NCI-H345 treated with DMSO at 0.1 percent for 48 hours (cell line): ENCODE measurements around the gene CTRL.

Experiments used
- DNase-seq: peaks from one replicate; lab custom pipeline; 2025; ENCODE audit not compliant: unreplicated experiment; lab: John Stamatoyannopoulos, UW

CTRL gene

DNA sequence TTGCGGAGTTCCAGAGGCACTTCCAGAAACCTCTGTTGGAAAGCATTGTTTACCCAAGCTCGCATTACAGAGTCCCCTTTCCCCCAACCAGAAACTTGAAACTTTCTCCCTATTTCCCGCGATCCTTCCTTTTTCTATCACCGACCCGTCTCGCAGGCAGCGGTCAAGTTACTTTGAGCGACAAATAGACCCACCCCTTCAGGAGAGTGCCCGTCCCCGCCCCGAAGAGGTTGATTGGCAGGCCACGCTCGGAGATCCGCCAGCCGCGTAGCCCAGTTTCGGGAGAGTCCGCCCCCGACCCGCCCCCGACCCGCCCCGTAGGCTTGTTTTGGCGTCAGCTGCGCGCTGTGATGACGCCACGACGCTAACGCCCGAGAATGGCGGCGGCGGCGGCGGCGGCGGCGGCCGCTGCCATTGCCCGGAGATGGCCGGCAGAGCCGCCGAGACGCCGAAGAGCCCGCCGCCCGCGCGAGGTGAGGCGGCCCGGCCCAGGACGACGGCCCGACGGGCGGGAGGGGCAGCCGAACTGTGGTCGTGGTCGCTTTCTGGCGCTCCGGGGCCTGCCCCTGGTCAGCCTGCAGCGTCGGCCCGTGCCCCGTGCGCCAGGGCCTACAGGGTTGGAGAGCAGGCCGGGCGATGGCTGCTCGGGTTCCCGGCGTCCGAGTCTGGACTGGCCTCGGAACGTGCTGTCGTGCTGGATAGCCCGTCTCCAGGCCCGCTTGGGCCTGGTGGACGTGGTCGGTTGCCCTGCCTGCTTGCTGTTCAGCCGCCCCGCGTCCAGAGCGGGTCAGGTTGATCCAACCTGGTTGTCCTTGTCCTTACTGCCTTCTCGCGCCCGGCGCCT is 38.5 kb downstream of the CTRL start, which contains the start of gene PSKH1:
TSS of gene PSKH1 (plus strand) at position 356 of the 844 bp plus-strand sequence. CDS start 15,496 bp downstream, outside the sequence.
- peak; percentile 71 for DNase-seq

DNA sequence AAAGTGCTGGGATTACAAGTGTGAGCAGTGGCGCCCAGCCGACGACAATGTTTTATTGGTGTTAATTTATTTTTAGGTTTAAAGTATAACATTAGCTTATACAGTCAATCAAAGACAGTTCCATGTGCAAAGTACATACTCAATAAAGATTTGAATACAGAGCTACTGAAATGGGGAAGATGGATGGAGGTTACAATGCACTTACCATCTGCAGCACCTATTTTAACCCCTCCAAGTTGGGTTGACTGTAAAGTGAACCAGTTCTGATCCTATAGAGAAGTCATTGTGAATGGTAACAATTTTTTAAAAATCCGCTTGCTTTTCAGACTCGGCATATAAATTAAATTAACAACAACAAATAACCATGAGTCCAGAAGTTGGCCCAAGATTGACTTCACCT is 39.3 kb downstream of the CTRL start:
- DNase-seq, result no peak

DNA sequence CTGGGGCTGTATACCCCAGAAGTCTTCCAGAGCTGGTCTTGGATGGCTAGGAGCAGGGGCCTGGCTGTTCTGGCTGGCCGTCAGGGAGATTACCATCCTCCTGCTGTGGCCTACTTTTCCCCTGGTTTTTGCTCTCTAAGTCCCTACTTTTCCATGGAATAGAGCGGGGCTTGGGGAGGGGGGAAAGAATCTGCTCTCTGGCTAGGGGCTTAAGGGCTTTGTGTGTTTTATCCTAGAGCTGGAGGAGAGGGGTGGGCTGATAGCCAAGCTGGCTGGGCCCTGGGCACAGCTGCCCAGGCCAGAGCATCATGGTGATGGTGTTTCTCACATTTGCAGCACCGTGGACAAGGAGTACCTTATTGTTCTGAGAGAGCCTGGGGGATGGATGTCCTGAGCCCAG is 43.3 kb downstream of the CTRL start:
- no peak for DNase-seq

DNA sequence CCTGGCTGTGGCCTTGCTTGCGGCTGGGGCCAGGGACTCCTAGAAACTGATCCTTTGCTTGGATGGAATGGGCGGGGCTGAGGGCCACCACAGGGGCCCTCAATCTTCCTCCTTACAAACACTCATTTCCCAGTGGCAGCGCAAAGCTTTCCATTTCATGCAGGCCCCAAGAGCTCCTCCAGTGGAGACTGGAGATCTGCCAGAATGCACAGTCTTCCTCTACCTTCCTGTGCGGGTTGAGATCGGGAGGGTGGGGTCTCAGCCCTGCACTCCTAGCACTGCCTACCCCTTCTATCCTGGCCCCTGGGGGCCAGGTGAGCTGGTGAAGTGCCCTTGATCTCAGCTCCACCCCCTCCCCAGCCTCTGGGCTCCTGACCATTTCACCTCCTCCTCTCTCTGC is 45.3 kb downstream of the CTRL start:
- DNase-seq, result no peak

DNA sequence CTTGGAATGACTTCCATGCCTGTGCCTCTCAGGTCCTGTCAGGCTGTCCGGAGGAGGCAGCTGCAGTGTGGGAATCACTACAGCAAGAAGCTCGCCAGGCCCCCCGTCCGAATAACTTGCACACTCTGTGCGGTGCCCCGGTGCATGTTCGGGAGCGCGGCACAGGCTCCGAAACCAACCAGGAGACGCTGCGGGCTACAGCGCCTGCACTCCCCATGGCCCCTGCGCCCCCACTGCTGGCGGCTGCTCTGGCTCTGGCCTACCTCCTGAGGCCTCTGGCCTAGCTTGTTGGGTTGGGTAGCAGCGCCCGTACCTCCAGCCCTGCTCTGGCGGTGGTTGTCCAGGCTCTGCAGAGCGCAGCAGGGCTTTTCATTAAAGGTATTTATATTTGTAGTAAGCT is 45.7 kb downstream of the CTRL start:
- no peak for DNase-seq

DNA sequence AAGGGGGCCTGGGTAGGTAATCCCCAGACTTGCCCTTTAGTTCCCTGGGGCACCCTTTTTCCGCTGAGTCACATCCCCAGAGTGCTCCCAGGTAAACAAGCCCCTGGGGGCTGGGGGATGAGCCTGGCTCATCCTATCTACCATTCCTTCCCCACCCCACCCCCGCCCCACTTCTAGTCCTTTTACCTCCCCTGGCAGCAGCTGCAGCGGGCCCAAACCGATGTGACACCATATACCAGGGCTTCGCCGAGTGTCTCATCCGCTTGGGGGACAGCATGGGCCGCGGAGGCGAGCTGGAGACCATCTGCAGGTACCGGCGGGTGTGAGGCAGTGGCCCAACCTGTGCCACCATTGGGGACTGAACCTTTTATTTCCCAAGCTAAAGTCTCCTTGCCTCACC is 46.1 kb downstream of the CTRL start:
- DNase-seq, result no peak

DNA sequence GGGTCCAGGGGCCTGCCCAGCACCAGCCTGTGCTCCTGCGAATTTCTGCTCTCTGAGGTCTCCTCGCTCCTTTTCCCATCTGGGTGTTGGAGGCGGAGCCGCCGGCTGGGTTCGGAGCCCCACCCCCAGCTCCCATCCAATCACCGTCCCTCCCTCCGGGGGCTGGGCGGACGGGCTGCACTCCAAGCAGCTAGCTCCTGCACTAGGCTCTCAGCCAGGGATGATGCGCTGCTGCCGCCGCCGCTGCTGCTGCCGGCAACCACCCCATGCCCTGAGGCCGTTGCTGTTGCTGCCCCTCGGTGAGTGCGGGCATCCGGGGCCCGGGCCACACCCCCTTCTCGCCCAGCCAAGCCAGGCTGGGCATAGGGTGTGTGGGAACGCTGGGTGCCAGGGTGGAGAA is 47.0 kb downstream of the CTRL start, which contains the start of gene NRN1L:
TSS of gene NRN1L (plus strand) at position 202 of the 400 bp plus-strand sequence. CDS start at position 221, 19 bp downstream.
- DNase-seq, result no peak

DNA sequence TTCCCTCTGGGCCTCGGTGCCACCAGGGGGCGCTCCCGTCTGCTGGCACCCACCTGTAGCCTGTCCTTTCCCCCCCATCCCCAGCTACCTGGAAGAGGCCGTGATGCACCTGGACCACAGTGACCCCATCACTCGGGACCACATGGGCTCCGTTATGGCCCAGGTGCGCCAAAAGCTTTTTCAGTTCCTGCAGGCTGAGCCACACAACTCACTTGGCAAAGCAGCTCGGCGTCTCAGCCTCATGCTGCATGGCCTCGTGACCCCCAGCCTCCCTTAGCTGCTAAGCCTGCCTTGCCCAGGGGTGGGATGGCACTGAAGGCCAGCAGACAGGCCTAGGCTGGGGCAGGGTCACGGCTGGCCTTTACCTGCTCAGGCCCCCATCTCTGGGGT is 47.8 kb downstream of the CTRL start:
- no peak for DNase-seq

DNA sequence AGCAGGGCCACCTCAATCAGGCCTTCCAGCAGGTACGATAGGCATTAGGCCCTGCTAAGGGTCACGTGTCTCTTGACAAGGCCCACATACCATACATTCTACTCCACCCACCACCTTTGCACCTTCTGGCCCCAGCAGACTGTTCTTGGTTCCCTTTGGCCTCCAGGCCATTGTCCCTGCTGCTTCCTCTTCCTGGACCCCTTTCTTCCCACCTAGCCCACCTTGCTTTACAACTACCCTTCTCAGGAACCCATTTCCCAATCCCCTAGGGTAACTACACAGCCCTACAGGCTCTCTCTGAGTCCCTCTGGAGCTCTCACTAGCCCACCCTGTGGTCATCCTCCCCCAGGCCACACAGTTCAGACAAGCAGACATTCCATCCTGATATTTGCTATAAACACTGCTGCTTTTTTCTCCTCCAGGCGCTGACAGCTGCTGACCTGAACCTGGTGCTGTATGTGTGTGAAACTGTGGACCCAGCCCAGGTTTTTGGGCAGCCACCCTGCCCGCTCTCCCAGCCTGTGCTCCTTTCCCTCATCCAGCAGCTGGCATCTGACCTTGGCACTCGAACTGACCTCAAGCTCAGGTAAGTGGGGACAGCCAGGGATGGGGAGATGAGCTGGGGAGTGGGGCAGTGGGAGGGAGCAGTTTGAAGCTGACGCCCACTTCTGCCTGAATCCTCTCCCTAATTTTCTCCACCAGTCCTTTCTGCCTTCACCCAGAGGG is 48.4 kb downstream of the CTRL start:
- no peak for DNase-seq

DNA sequence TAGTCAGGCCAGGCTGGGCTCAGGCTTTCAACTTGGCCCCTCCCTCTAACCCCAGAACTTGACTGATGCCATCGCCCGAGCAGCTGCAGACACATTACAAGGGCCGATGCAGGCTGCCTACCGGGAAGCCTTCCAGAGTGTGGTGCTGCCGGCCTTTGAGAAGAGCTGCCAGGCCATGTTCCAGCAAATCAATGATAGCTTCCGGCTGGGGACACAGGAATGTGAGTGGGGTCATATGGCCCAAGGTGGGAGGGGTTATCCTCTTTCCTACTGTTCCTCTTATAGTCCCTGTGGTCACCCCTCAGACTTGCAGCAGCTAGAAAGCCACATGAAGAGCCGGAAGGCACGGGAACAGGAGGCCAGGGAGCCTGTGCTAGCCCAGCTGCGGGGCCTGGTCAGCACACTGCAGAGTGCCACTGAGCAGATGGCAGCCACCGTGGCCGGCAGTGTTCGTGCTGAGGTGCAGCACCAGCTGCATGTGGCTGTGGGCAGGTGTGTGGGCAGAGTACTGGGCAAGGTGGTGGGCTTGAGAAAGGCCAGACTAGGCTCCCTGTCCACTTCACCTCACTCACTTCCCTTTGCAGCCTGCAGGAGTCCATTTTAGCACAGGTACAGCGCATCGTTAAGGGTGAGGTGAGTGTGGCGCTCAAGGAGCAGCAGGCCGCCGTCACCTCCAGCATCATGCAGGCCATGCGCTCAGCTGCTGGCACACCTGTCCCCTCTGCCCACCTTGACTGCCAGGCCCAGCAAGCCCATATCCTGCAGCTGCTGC is 49.1 kb downstream of the CTRL start:
- no peak for DNase-seq

DNA sequence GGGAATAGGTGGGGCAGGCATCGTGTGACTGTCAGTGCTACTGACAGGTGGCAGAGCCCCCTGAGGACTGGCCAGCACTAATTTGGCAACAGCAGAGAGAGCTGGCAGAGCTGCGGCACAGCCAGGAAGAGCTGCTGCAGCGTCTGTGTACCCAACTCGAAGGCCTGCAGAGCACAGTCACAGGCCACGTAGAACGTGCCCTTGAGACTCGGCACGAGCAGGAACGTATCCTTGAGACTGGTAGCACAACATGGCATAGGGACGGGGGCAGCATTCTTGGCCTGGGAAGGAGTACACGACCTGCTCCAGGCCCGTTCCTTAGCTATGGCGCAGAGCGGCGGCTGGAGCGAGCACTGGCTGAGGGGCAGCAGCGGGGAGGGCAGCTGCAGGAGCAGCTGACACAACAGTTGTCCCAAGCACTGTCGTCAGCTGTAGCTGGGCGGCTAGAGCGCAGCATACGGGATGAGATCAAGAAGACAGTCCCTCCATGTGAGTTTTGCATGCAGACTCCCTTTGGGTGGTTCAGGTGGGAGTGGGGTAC is 50.0 kb downstream of the CTRL start:
- no peak for DNase-seq

DNA sequence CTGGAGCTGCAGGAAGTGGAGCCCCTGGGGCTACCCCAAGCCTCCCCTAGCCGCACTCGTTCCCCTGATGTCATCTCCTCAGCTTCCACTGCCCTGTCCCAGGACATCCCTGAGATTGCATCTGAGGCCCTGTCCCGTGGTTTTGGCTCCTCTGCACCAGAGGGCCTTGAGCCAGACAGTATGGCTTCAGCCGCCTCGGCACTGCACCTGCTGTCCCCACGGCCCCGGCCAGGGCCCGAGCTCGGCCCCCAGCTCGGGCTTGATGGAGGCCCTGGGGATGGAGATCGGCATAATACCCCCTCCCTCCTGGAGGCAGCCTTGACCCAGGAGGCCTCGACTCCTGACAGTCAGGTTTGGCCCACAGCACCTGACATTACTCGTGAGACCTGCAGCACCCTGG is 51.1 kb downstream of the CTRL start:
- no peak for DNase-seq

DNA sequence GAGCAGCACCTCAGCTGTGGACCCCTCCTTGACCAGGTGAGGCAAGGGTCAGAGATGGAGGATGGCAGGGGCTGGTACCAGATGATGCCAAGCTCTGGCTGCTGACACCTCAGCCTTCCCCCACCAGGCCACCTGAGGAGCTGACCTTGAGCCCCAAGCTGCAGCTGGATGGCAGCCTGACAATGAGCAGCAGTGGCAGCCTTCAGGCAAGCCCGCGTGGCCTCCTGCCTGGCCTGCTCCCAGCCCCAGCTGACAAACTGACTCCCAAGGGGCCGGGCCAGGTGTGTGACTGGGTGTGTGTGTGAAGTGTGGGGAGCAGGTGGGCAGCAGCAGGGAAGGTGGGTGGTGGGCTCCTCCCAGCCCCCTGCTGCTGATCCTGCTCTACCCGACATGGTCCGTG is 51.7 kb downstream of the CTRL start:
- DNase-seq, result no peak
